ENCODE measurements around the gene LIM2. TPM values are rescaled to one million over a fixed set of nuclear protein-coding genes. Genes with fewer than 3 reads are reported as not detected.
A peak's percentile ranks its signal among the peaks of the same experiment; 100 is the strongest.
"Not testable (repeated sequence)": the region's sequence is repeated elsewhere in the genome, so short reads cannot be mapped to it uniquely, and the experiment has no call there.

Gene LIM2
- polyA plus RNA-seq, 3 donors = 0.18 to 0.40 (median 0.24) TPM

DNA sequence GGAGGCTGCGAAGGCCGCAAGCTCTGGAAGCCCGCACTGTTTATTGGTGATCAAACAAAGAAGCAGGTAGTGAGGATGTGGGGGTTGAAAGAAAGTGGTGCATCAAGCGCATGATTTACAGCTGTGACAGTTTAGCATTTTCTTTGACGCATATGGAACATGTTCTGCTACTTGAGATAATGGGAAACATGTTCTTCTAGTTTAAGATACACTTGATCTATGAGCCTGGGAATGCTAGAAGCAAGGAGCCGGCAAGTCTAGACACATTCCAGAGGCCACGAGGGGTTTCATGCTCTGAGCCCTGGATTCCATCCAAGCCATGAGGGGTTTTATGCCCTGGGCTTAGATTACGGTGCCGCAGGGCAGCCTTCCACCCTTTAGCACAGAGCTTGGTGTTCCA, 9.7 kb upstream of the LIM2 start:
- not testable (repeated sequence) for DNase-seq (ENCODE audit: low read depth in 3 of 3, low spot score in 2 of 3)

DNA sequence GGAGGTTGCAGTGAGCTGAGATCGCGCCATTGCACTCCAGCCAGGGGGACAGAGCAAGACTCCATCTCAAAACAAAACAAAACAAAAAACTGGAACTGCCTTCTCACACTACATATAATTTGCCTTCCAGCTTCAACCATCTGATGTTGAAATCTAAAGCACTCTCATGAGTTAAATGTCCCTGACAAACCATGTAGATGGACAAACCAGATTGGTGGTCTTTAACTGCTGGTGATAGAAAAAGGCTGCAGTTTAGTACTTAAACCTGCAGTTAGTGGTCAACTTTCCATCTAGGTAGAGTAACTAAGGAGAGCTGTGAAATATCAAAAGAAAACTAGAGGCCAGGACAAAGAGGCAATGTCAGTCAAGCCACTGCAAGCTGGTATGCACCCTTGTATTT, 8.4 kb upstream of the LIM2 start:
- no peak for DNase-seq (ENCODE audit: low read depth in 3 of 3, low spot score in 2 of 3)

DNA sequence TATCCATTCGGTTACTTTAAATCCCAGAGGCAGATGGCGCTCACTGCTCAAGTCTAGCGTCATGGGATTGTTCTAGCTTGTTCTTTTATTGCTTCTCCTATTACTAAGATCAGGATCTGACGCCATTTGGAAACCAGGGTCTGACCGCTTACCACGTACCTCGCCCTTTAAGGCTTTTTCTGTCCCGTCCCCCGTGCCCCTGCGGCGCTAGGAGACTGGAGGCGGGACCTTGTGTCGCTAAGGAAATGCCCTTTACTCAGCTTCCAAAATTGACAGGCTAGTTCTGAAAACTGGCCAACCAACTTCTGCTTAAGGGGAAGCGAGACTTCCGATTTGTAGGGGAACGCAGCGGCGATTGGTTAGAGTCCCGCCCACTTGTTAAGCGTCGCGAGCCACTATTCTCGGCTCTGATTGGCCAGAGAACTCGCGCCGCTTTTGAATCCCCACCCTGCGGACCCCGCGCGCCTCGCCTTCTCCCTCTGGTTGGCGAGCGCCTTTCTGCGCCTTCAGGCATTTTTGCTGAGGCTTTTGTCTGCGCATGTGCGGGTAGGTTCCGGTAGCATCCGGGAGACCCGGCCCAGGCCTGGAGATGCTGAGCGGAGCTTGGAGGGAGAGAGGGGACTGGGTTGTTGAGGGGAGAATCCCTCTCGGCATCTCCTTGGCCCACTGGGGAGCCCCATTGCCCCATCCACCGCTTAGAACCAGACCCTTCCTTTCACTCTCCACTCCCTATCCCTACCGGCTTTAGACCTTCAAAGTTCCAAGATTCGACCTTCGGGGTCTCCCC, 6.5 kb upstream of the LIM2 start:
- DNase-seq (ENCODE audit: low read depth in 3 of 3, low spot score in 2 of 3) = peak; percentile 94 to 96 (median 95)

DNA sequence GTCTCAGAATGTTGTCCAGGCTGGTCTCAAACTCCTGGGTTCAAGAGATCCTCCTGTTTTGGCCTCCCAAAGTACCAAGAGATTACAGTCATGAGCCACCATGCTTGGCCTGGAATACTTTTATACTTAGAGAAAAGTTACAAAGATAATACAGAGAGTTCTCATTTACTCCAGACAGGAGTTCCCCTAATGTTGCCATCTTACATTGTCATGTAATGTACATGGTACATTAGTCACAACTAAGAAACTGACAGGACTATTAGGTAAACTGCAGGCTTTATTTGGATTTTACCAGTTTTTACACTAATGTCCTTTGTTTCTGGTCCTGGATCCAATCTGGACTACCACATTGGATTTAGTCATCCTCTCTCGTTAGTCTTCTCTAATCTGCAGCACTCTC, 4.9 kb upstream of the LIM2 start:
- DNase-seq (ENCODE audit: low read depth in 3 of 3, low spot score in 2 of 3) = no peak

DNA sequence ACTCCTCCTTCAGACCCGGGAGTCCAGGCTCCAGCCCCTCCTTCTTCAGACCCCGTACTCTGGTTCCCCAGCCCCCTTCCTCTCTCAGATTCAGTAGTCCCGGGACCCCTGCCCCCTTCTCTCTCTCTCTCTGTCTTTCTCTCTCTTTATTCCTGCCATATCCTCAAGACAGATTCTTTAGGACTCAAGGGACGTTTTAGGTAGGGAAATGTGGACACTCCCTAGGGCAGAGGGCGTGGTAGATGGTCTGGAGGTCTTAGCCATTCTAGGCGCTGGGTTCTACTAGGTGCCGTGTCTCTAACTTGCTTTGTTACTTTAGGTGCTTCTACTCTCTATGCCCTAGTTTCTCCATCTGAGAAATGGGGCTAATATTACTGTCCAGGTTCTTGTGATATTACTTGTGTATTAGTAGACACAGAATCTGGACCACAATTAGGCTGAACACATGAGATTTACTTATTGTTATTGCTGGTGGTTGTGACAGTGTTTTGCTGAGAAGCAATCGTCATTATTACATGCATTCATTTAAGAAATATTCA, 3.4 kb upstream of the LIM2 start:
- DNase-seq (ENCODE audit: low read depth in 3 of 3, low spot score in 2 of 3) = no peak

DNA sequence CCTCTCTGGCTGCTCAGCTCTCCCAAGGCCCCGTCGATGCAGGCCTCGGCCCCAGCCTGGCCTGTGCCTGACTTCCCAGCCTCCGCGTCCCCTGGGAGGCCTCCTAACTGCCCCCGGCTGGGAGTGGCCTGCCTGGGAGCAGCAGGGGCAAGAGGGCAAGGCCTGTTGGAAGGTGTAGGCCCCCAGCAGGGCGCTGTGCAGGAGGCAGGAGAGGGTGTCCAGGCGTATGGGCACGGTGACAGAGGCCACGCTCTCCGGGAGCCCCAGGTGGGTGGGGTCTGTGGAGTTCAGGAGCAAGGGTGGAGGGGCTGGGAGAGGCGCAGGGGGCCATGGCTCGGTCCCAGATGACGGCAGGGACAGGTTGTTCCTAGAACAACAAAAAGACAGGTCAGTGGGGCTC, 1.4 kb upstream of the LIM2 start:
- no peak for DNase-seq (ENCODE audit: low read depth in 3 of 3, low spot score in 2 of 3)

DNA sequence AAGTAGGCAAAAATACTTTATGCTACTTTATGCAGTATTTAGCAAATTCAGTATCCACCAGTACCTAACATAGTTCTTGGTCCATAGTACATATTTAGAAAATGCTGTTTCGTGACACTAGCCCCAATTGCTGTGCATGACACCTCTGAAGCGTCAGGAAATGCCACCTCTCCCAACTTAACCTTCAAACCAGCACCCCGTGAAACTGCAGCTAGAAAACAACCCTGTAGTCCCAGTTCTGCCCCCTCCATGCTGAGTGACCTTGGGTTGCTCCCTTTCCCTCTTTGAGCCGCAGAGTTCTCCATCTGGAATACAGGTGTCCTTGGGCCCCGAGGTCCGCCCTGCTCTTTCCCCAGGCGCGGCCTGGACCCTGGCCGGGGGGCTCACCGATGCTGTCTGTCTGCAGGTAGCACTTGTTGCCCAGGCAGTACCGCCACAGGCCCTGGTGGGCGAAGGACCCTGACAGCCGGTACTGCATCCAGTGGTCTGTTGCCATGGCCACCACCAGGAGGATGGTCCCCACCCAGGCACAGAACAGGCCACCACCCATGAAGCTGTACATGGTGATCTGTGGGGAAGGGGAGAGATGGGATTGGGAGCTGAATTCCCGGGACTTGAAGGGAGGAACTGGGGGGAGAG, 773 bp downstream of the LIM2 start:
- DNase-seq (ENCODE audit: low read depth in 3 of 3, low spot score in 2 of 3) = no peak

DNA sequence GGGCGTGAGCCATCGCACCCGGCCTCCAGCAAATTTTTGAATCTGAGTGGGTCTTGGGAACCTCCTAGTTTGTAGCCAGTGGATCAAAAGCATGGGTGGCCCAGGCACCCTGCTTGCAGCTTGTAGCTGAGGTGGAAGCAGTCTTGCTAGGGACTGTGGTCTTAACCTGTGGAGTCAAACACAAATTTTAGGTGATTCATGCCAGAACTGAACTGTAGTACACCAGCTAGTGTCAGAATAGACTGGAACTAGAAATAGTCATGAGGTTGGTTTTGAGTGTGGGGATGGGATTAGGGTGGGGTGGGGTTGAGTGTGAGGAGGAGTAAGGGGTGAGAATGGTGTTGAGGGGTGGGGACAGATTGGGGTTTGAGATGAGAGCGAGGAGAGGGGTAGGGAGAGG, 5.8 kb downstream of the LIM2 start:
- DNase-seq (ENCODE audit: low read depth in 3 of 3, low spot score in 2 of 3) = no peak

DNA sequence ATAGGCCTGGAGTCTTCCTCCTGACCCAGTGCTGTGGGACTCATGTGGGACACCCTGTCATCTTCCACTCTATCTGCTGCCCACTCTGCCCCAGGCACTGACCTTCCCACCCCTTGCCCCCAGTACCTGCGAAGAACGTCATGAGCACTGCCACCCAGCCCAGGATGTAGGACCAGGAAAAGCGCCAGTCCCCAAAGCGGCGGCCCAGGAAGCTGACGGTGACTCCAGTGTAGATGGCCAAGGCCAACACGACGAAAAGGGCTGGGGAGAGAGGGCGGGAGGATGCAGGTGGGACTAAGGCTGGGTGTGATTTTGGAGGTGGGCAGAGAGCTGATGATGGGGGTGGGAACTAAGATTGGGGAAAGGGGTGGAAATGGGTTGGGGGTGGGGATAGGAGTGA, 7.4 kb downstream of the LIM2 start:
- DNase-seq (ENCODE audit: low read depth in 3 of 3, low spot score in 2 of 3) = no peak

DNA sequence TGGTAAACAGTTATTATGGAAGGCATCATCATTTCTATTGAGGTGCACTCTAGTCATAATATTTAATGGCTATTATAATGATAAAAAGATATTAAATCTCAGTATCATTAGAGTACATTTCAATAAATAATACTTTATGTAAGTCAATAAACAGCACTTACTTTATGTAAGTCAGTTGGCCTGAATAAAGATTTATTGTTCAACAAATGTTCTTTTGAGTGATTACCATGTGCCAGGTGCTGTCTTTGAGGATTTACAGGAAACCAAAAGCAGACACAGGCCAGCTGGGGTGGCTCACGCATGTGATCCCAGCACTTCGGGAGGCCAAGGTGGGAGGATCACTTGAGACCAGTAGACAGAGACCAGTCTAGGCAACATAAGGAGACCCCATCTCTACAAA, 10.4 kb downstream of the LIM2 start:
- DNase-seq (ENCODE audit: low read depth in 3 of 3, low spot score in 2 of 3) = no peak

DNA sequence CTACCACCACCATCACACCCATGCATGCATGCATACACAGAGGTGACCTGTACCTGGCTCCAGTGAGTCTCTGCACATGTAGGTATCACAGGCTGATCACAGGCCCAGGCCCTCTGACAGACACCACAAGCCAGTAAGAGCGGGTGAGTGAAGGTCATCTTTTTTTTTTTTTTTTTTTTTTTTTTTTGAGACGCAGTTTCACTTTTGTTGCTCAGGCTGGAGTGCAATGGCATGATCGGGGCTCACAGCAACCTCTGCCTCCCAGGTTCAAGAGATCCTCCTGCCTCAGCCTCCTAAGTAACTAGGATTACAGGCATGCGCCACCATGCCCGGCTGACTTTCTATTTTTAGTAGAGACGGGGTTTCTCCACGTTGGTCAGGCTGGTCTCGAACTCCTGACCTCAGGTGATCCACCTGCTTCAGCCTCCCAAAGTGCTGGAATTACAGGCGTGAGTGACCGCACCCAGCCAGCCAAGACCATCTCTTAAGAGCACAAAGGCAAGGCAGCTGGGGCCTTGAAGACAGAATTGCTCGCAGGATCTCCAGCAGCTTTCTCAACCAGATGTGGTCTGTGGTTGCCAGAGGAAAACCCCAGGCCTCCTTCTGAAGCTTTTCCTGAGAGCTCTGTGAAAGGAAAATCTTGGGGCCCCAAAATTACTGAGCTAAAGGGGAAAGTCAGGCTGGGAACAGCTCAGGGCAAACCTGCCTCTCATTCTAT, 12.1 kb downstream of the LIM2 start:
- DNase-seq (ENCODE audit: low read depth in 3 of 3, low spot score in 2 of 3) = no peak

DNA sequence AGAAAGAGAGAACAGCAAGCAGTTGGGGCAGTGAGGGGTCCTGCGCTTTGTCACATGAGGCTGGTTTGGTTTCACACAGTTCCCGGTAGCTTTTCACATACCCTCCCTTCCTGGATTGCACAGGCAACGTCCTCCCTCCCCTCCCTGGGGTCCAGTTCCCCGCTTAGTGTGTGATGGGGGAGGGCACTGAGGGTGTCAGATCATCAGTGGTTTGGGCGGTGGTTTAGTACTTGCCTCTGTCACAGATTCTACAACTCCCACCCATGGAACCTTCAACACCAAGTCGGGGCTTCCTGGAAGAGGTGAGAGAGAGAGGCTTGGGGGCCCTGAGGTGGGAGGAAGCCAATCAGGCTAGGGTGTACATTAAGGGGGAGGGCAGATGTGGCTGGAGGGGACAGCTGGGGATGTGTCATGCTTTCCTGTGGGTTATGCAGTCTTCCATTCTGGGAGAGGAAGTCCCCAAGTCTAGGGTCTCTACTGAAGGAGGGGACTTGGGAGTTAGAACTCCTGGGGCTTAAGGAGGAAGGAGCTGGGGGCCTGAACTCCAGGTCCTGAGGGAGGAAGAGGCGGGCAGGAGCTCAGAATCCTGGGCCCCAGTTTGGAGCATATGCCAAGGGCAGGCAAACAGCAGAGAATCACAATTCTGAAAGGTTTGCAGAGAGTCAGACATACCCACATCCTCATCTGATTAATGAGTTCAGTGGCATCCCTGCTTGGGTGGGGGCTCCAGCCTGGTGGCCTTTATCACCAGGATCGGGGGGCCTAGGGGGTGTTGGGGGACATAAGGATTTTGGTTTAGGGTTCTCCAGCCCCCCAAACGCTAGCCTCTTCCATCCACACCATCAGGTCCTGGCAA, 14.9 kb downstream of the LIM2 start, which contains the start of gene NKG7:
Gene NKG7 (minus strand): TSS at position 6 of the 856 bp plus-strand sequence. CDS start 119 bp downstream, outside the sequence.
- no peak for DNase-seq (ENCODE audit: low read depth in 3 of 3, low spot score in 2 of 3)

DNA sequence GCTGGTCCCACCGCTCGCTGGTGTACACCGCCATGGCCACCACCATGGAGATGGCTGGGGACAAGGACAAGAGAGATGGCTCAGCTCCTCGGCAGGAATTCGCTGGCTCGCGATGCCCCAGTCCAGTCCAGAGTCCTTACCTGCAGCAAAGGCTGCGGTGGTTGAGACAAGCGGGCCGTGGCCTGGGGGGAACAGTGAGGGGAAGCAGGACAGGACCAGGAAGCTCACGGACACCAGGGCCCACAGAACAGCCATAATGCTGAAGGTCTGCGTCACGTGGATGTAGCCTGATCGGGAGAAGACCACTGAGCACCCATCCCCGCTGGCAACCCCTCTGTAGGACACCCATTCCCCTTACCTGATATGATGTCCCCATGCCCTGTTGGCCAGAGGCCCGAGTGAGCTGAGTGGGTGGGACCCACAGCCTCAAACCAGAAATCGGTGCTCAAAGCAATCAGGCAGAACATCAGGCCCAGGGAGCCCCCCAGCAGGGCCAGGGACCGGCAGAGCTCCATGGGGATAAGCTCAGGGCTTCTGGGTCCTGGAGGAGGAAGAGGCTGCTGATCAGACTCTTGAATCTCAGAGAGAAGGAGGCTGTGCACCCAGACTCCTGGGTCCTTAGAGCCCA, 15.6 kb downstream of the LIM2 start:
- DNase-seq (ENCODE audit: low read depth in 3 of 3, low spot score in 2 of 3) = no peak

DNA sequence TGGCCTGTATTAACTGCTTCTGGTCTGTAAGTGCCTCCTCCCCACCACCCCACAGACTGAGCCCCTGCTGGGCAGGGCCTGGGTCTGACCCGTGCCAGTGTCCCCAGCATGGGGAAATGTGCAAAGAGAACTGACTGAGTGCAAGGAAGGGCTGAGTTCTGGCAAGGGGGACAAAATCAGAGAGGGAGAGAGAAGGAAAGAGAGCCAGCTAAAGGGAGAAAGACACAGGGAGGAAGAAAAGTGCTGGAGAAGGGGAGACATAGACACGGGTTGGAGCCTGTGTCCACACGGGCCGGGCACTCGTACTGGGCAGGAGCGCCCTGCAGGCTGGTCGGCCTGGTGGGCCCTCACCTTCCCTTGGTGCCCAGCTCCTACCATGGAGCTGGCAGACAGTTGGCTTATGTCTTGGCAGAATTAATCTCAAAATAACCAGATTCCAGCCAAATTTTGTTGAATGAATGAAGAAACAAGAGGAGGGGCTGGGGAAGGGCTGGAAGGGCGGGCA, 16.5 kb downstream of the LIM2 start:
- no peak for DNase-seq (ENCODE audit: low read depth in 3 of 3, low spot score in 2 of 3)

DNA sequence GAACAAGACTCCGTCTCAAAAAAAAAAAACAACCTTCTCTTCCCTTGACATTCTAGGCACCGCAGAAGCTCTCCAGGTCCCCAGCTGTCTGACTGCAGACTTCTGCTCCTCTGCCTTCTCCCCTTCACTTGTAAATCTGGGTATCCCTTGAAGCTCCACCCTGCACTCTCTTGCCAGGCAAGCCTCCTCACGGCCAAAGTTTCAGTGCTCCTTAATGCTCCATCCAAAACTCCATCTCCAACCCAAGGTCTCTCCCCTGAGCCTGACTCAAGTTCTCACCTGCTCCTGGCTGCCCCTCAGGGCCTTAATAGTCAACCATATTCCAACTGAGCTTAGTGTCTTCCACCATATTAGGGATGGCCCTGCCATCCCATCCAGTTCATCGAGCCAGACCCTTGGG, 17.5 kb downstream of the LIM2 start:
- no peak for DNase-seq (ENCODE audit: low read depth in 3 of 3, low spot score in 2 of 3)

DNA sequence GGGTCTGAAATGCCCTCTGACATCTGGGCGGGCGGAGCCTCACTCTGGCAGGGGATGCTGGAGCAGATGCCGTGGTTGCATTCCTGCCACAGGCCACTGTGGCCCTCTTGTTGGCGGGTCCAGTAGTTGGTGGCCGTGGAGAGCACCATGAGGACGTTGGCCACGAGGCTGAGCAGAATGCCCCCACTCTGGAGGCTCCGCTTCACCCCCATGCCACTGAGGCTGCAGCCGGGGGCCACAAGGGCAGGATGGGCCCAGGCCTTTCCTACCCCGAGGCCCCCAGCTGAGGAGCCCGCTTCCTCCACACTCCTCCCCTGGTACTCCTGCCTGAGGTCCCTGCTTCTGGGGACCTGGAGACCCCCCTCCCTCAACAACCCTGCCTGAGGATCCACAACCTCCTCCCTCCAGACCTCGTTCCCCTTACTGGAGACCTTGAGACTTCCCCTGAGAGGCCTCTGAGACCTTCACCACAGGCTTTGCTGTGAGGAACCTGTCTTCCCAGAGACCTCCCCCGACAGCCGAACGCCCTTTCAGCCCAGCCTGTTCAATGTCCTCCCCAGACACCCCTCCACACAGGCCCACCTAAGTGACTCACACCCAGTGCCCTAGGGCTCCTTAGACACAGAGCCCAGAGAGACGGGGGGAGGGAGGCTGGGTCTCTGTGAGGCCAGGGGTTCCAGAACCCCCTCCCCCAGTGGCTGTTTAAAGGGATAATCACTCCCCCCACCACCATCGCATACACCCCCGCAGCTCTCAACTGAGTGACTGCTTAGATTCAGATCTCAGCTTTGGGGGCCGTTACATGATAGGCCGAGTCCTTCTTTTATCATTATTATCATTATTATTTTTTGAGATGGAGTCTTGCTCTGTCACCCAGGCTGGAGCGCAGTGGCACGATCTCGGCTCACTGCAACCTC, 19.1 kb downstream of the LIM2 start, which contains the start of gene CLDND2:
Gene CLDND2 (minus strand): TSS at position 638 of the 917 bp plus-strand sequence. CDS start 426 bp downstream, at position 212.
- no peak for DNase-seq (ENCODE audit: low read depth in 3 of 3, low spot score in 2 of 3)

DNA sequence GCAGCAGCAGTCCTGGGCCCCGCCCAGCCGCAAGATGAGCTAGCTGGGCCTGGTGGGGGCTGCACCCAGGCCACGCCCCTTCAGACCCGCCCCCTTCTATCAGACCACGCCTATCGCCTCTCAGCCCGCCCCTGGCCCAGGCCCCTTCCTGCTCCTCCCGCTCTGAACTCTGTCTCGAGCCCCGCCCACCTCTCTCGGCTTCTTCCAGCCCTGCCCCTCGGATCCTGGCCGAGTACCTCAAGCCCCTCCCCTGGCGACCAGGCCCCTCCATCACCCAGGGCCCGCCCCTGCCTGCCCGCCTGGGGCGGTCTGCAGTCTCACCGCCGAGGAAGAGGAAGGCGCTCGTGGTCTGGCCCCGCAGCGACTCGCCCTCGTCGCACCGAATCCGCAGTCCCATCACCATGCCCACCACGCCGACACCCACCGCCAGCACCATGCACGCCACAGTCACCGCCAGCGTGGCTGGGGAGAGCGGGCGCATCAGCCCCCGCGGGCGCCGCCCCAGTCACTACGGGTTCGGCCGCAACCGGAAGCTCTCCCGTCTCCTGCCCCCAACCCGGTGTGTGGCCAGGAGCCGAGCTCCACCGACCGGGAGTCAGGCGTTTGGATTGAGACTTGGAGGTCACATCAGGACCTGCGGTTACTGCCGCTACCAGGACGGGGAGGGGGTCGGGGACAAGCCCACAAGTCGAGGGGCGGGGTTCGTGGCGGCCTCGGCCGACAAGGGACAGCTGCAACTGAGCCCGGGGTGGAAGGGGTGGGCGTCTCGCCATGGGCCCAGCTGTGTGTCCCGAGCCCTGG, 20.0 kb downstream of the LIM2 start:
- DNase-seq (ENCODE audit: low read depth in 3 of 3, low spot score in 2 of 3) = peak; percentile 92 to 95 (median 94)

DNA sequence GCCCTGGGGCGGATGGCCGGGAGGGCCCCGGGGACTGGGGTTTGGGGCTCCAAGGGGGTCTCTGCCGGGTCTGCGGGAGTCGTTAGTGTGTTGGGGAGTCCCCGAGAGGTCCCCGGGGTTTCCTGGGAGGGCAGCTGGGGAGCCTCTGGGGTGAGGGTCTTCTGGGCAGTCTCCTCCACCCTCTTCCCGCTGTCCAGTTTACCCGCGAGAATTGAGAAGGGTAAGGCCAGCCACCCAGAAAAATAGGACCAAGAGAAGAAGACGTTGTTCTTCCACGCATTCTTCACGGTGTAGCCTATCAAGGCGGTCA, 20.6 kb downstream of the LIM2 start:
- no peak for DNase-seq (ENCODE audit: low read depth in 3 of 3, low spot score in 2 of 3)

Data from right renal cortex interstitium (tissue), 3 donors.